Uterus (tissue), 2 donors: ENCODE measurements around the gene XYLT1.

ENCODE experiments used
- CTCF ChIP-seq, 4 experiments: fragments of 200-600 bp in 2 of 4; fragments of 450-650 bp in 2 of 4; sonication (generic) in 2 of 4; IDR thresholded peaks; one replicate each; pipeline ENCODE4 v1.5.1; 2016 to 2019; ENCODE audit warnings: antibody characterized with exemption in 4 of 4, mild to moderate bottlenecking in 2 of 4, moderate library complexity in 1 of 4
- POLR2A ChIP-seq, 2 donors: fragments of 450-650 bp; IDR thresholded peaks; one replicate each; pipeline ENCODE4 v1.6.1; 2016; ENCODE audit warnings: antibody characterized with exemption in 2 of 2, mild to moderate bottlenecking in 1 of 2, moderate library complexity in 1 of 2

- TF ChIP-seq CTCF (IDR thresholded peaks at IDR 0.05) (no peak), POLR2A (IDR thresholded peaks at IDR 0.05) (no peak)
Measured at GRCh38 chr16:17365211-17365541, 105.6 kb downstream of the XYLT1 start.
